Measurements from ENCODE around the gene TIFAB. TPM values are rescaled to one million over a fixed set of nuclear protein-coding genes. Genes with fewer than 3 reads are reported as not detected.

The TIFAB gene
- total RNA-seq, 1 donor from 2014 or later = not detected

GRCh38 chr5:135441350-135441831 lies 10.8 kb downstream of the TIFAB start:
- Mint-ChIP-seq H3K9me3 (no peaks in the 10 kb centered on the region), H3K27me3 (ENCODE audit: low read depth) (peaks cover 8% of the 10 kb centered on the region), H3K4me1 (ENCODE audit: low read depth) (no peaks in the 10 kb centered on the region), H3K4me3 (ENCODE audit: low read depth) (no peak overlapping the region), H3K36me3 (ENCODE audit: low read depth) (no peaks in the 10 kb centered on the region), H3K27ac (no peak overlapping the region)
- intact Hi-C loops (cut with micrococcal nuclease) = no loop called here
- DNase-seq (ENCODE audit: low spot score) = no peak

DNA sequence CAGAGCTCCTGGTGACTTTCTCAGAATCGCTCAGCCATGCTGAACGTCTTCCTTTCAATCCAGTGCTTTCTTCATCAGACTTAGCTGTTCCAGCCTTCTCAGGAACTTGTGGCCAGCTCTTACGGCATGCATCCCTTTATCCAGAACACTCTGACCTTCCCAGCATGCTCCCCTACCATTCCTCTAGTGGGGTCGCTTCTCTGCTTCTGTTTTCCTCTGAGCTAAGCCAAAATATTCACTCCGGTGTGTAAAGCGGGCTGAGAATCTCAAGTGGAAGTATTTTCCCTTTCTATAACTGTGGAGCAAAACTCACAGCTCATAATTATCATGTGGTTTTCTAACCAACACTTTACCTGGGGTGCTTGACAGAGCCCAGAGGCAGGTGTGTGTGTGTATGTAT lies 11.2 kb downstream of the TIFAB start:
- peaks cover 11% of the 10 kb centered on the region for H3K27me3 Mint-ChIP-seq (ENCODE audit: low read depth)
- no peaks in the 10 kb centered on the region for H3K36me3 Mint-ChIP-seq (ENCODE audit: low read depth)
- H3K27ac Mint-ChIP-seq = no peak overlapping the region
- intact Hi-C loops (cut with micrococcal nuclease) = no loop called here
- H3K9me3 Mint-ChIP-seq = no peaks in the 10 kb centered on the region
- DNase-seq (ENCODE audit: low spot score) = no peak
- H3K4me3 Mint-ChIP-seq (ENCODE audit: low read depth) = no peak overlapping the region
- no peaks in the 10 kb centered on the region for H3K4me1 Mint-ChIP-seq (ENCODE audit: low read depth)

DNA sequence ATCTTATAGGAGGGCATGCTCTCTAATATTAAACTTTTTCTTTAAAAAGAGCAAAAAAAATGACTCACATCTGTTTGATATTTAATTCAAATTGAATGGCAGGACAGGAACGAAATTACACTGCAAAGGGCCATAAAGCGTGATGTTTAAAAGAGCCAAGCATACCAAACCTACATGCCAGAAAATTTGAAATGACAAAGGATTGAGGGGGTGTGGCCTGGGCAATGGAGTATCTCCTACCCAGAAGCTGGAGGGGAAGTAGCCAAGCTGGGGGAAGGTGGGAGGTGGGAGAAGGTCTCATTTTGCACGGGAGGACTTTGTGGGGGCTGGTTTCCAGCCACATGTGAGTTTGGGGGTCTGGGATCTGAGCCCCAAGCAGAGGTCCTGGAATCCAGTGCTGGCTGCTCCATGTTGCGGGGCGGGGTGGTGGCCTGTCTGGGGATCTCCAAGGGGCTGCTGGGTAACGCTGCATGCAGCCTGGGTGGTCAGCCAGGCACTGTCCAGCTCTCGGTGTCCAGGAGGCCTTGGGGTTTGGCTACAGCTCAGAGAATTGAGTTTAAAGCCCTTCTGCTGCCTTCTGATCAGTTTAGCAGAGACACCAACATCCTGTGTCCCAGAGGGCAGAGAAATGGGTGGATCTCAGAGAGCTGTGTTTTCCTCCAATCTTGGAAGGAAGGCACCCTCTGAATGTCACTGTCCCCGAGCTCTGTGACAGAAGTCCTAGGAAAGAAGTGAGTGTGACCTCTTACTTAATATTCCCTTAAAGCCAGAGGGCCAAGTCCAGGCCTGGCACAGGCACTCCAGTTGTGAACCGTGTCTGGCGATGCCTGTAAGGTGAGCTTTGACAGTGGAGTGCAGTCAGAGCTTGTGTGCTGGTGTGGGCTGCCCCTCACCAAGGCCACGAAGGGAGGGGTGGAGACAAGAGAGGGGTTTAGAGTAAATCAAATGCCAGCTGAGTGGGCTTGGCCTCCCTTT lies 12.6 kb downstream of the TIFAB start:
- intact Hi-C loops (cut with micrococcal nuclease) = no loop called here
- peak; percentile 5 for DNase-seq (ENCODE audit: low spot score)
- no peaks in the 10 kb centered on the region for H3K9me3 Mint-ChIP-seq
- peaks cover 14% of the 10 kb centered on the region for H3K27me3 Mint-ChIP-seq (ENCODE audit: low read depth)
- H3K4me1 Mint-ChIP-seq (ENCODE audit: low read depth) = no peaks in the 10 kb centered on the region
- no peak overlapping the region for H3K4me3 Mint-ChIP-seq (ENCODE audit: low read depth)
- H3K36me3 Mint-ChIP-seq (ENCODE audit: low read depth) = no peaks in the 10 kb centered on the region
- H3K27ac Mint-ChIP-seq = no peak overlapping the region

DNA sequence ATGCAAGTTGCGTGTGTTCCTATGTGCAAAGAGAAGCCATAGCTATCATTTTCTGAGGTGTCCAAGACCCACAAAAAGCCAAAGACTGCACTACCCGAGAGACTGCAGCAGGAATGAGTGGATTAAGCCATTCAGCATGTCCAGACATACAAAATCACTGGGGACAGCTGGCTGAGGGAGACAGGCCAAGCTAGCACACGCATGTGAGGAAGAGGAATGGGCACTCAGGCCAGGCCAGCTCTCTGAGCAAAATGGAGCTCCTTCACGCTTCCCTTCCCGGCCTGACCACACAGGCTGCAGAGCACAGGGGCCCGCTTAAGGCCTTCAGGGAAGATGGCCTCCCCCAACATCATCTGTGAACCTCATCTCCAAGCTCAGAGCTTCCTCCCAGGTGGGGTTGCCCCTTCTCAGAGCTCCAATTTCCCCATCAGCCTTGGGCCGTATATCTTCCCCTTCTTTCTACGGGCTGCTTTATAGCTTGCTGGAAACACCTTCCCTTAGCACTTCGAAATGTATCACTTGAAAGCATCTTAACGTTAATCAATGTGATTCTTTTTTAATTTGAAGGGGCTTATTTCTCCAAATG lies 13.4 kb downstream of the TIFAB start:
- Mint-ChIP-seq H3K4me1 (ENCODE audit: low read depth) (no peaks in the 10 kb centered on the region), H3K36me3 (ENCODE audit: low read depth) (no peaks in the 10 kb centered on the region), H3K9me3 (no peaks in the 10 kb centered on the region), H3K27me3 (ENCODE audit: low read depth) (peaks cover 16% of the 10 kb centered on the region), H3K4me3 (ENCODE audit: low read depth) (no peak overlapping the region), H3K27ac (no peak overlapping the region)
- DNase-seq (ENCODE audit: low spot score) = no peak
- intact Hi-C loops (cut with micrococcal nuclease) = no loop called here

- no peak for DNase-seq (ENCODE audit: low spot score)
- no peak overlapping the region for H3K27ac Mint-ChIP-seq
- no peak overlapping the region for H3K4me3 Mint-ChIP-seq (ENCODE audit: low read depth)
- H3K27me3 Mint-ChIP-seq (ENCODE audit: low read depth) = peaks cover 18% of the 10 kb centered on the region
- no peaks in the 10 kb centered on the region for H3K9me3 Mint-ChIP-seq
- intact Hi-C loops (cut with micrococcal nuclease) = no loop called here
- H3K36me3 Mint-ChIP-seq (ENCODE audit: low read depth) = no peaks in the 10 kb centered on the region
- no peaks in the 10 kb centered on the region for H3K4me1 Mint-ChIP-seq (ENCODE audit: low read depth)
Observed at GRCh38 chr5:135437796-135438560, 14.2 kb downstream of the TIFAB start.

DNA sequence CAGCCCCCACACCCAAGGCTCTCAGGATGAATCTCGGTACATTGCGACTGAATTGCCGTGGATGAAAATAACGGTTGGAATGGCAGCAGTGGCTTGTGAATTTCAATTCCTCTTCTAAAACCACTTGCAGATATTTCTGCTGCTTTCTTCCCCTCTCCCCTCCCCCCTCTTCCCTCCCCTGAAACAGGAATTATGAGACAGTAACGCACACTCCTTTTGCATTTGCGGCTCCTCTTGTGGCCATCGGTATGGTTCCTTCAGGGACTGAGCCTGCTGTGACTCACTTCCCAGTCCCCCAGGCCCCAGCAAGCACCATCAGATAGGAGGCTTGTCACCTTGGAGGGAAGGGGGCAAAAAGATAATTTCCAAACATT lies 14.7 kb downstream of the TIFAB start:
- DNase-seq (ENCODE audit: low spot score) = no peak
- Mint-ChIP-seq H3K27me3 (ENCODE audit: low read depth) (peaks cover 18% of the 10 kb centered on the region), H3K36me3 (ENCODE audit: low read depth) (no peaks in the 10 kb centered on the region), H3K9me3 (no peaks in the 10 kb centered on the region), H3K4me3 (ENCODE audit: low read depth) (no peak overlapping the region), H3K27ac (no peak overlapping the region), H3K4me1 (ENCODE audit: low read depth) (no peaks in the 10 kb centered on the region)
- intact Hi-C loops (cut with micrococcal nuclease) = no loop called here

DNA sequence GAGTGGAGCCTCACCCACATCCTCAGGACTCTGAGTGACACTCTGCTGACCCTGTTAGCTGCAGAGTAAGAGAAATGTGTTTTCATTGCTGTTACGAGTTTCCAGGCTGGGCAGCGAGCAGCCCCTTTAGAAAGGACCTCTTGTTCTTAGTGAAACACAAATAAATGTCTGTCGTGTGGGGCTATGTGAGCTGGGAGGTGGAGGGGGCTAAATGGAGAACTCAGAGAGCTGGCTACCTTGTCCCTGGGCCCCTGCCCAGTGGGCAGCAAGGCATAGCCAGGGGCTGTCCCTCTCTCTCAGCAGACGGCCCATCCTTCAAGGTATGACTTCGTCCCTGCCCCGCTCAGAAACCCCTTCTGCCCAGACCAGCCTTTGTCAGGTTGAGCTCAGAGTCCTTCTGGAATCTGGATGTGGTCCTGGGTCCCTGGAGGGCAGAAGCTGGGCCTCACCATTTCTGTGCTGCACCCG lies 15.2 kb downstream of the TIFAB start:
- H3K4me3 Mint-ChIP-seq (ENCODE audit: low read depth) = no peak overlapping the region
- intact Hi-C loops (cut with micrococcal nuclease) = no loop called here
- H3K9me3 Mint-ChIP-seq = no peaks in the 10 kb centered on the region
- no peaks in the 10 kb centered on the region for H3K36me3 Mint-ChIP-seq (ENCODE audit: low read depth)
- no peak overlapping the region for H3K27ac Mint-ChIP-seq
- H3K27me3 Mint-ChIP-seq (ENCODE audit: low read depth) = peaks cover 18% of the 10 kb centered on the region
- no peaks in the 10 kb centered on the region for H3K4me1 Mint-ChIP-seq (ENCODE audit: low read depth)
- DNase-seq (ENCODE audit: low spot score) = no peak

DNA sequence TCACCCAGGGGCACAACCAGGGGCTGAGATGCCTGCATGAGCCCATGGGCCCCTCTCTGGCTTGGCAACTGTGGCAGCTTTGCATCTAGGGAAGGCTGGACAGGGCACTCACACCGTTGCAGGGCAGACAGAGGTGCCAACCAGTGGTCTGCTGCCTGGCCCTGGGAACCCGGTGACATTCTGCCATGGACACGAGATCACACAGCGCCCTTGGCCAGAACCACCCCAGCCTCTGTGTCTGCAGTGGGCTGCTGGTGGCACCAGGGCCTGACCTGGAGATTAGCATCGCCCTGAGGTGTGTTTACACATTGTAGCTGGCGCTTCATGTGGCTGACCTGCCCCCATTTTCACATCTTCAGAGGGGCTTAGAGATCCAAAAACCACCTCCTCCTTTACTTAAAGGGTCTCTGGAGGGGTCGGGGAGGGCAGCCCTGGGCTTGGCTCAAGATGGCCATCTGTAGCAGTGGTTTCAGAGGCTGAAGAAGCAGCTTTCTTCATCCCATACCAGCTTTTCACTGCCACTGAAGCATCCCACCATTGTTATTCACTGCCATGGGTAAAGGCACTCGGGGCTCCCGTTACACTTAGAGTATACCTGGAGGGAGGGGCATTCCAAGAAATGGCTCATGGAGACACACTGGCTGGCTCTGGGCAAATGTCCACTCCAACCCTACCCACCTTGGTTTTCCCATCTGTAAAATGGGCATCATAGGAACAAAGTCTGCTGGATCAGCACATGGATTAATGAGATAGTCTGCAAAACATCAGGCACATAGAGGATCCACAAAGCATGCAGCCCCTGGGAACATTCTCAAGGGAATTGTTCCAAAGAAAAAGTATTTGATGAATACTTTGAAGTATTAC lies 16.5 kb downstream of the TIFAB start:
- Mint-ChIP-seq H3K27ac (no peak overlapping the region), H3K4me1 (ENCODE audit: low read depth) (no peaks in the 10 kb centered on the region), H3K9me3 (no peaks in the 10 kb centered on the region), H3K4me3 (ENCODE audit: low read depth) (no peak overlapping the region), H3K27me3 (ENCODE audit: low read depth) (peaks cover 18% of the 10 kb centered on the region), H3K36me3 (ENCODE audit: low read depth) (no peaks in the 10 kb centered on the region)
- no peak for DNase-seq (ENCODE audit: low spot score)
- intact Hi-C loops (cut with micrococcal nuclease) = no loop called here

GRCh38 chr5:135434591-135435466 lies 17.3 kb downstream of the TIFAB start:
- H3K4me1 Mint-ChIP-seq (ENCODE audit: low read depth) = no peaks in the 10 kb centered on the region
- DNase-seq (ENCODE audit: low spot score) = no peak
- H3K4me3 Mint-ChIP-seq (ENCODE audit: low read depth) = no peak overlapping the region
- H3K9me3 Mint-ChIP-seq = no peaks in the 10 kb centered on the region
- peaks cover 18% of the 10 kb centered on the region for H3K27me3 Mint-ChIP-seq (ENCODE audit: low read depth)
- H3K27ac Mint-ChIP-seq = no peak overlapping the region
- intact Hi-C loops (cut with micrococcal nuclease) = no loop called here
- H3K36me3 Mint-ChIP-seq (ENCODE audit: low read depth) = no peaks in the 10 kb centered on the region

DNA sequence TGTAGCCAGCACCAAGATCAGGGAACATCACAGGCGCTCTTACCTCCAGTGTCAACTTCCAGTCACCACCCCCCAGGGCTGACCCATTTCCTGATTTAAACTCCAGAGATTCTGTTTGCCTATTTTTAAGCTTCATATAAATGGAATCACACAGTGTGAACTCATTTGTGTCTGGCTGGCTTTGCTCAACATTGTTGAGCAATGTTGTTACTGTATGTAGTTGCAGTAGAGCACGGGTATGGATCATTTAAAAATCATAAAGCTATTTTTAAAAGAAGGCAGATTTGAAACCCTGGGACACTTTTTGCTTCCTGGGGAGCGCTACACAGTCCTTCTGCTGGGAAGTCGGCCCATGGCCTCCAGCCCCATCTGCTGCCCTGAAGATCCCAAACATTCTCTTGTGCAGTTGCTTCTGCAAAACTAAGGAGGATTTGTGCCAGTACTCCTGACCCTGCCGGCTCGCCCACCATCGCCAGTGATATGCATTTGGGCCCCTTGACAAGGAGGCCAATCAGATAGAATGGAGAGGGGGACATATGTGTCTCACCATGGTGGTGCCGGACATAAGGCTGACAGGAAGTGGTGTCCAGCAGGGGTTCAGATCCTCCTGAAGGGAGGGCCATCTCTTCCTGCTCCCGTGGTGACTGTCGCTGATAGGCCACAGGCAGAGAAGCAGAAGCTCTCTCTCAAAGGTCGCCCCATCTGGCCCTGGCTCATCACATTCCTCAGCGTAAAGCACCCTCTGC lies 18.3 kb downstream of the TIFAB start:
- DNase-seq (ENCODE audit: low spot score) = peak; percentile 4
- Mint-ChIP-seq H3K27ac (no peak overlapping the region), H3K4me1 (ENCODE audit: low read depth) (no peaks in the 10 kb centered on the region), H3K9me3 (peaks cover 2% of the 10 kb centered on the region), H3K4me3 (ENCODE audit: low read depth) (no peak overlapping the region), H3K36me3 (ENCODE audit: low read depth) (no peaks in the 10 kb centered on the region), H3K27me3 (ENCODE audit: low read depth) (peaks cover 18% of the 10 kb centered on the region)
- intact Hi-C loops (cut with micrococcal nuclease) = no loop called here

DNA sequence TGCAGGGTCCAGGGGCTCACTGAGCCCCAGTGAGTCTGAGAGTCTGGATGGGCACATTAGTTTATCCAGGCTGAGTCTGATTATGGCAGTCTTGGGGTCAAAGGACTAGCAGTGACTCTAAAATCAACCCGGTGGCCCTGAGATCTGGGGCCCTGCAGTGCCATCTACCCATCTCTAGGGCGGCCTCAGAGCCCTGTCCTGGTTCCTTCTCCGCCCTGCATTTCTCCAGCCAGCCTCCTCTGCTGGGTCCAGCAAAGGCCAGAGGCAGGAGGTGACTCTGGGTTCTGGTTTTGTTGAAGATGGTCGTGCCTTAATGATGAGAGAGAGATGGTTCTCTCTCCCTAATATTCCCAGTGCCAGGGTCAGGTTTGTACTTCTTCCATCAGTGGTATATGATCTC lies 20.0 kb downstream of the TIFAB start:
- H3K36me3 Mint-ChIP-seq (ENCODE audit: low read depth) = no peaks in the 10 kb centered on the region
- H3K4me3 Mint-ChIP-seq (ENCODE audit: low read depth) = no peak overlapping the region
- peaks cover 21% of the 10 kb centered on the region for H3K27me3 Mint-ChIP-seq (ENCODE audit: low read depth)
- H3K9me3 Mint-ChIP-seq = peaks cover 9% of the 10 kb centered on the region
- intact Hi-C loops (cut with micrococcal nuclease) = no loop called here
- no peak for DNase-seq (ENCODE audit: low spot score)
- no peak overlapping the region for H3K27ac Mint-ChIP-seq
- no peaks in the 10 kb centered on the region for H3K4me1 Mint-ChIP-seq (ENCODE audit: low read depth)
